SK-N-SH (cell line): ENCODE data around the gene PCNX4. TPM values are rescaled to one million over a fixed set of nuclear protein-coding genes. Genes with fewer than 3 reads are reported as not detected.

Experiments used
- CTCF ChIA-PET: fragments of 300-600, 350-600 bp; formaldehyde crosslinking; extraction: SDS; loops from one replicate; lab custom pipeline; 2021; lab: Yijun Ruan, JAX
- POLR2A ChIA-PET: fragments of 350-600 bp; sonication (Branson Sonifier 250); formaldehyde crosslinking; extraction: SDS; loops from one replicate; lab custom pipeline; 2020; ENCODE audit warnings: antibody characterized with exemption, inconsistent platforms; lab: Yijun Ruan, JAX
- DNase-seq: peaks from one replicate; pipeline ENCODE4 v3.0.0; 2012
- H2AFZ ChIP-seq: fragments of 200-600 bp; sonication (generic); 2 replicates; pipeline ENCODE4 v1.8.1; 2016; ENCODE audit warnings: antibody characterized with exemption, mild to moderate bottlenecking, low read depth
- H3F3A ChIP-seq: fragments of 200-600 bp; sonication (generic); replicated peaks from 2 replicates; pipeline ENCODE3; 2016; ENCODE audit warnings: antibody characterized with exemption, mild to moderate bottlenecking; ENCODE audit not compliant: insufficient read depth
- H3K27ac ChIP-seq, 2 experiments: fragments of 200-500 bp in 1 of 2; fragments of 200-600 bp in 1 of 2; sonication (Bioruptor generic) in 1 of 2; sonication (generic), shearing (Covaris generic) in 1 of 2; 2 replicates each; pipeline versions ENCODE4 v1.5.1 to v1.6.1; 2014 to 2016; ENCODE audit warnings: low read depth in 2 of 2, inconsistent platforms in 1 of 2, low read length in 1 of 2, mild to moderate bottlenecking in 1 of 2, mixed read lengths in 1 of 2
- H3K27me3 ChIP-seq: fragments of 200-600 bp; sonication (generic), shearing (Covaris generic); 2 replicates; pipeline ENCODE4 v1.6.1; 2016; ENCODE audit warnings: mixed run types; ENCODE audit not compliant: insufficient read depth
- H3K36me3 ChIP-seq, 2 experiments: fragments of 200-500 bp in 1 of 2; fragments of 200-600 bp in 1 of 2; sonication (Bioruptor generic) in 1 of 2; sonication (generic) in 1 of 2; replicated peaks in 1 of 2; 2 replicates each; pipeline versions ENCODE3 to v1.5.1; 2014 to 2016; ENCODE audit warnings: low read length in 1 of 2, mild to moderate bottlenecking in 1 of 2; ENCODE audit not compliant: insufficient read depth in 2 of 2, control insufficient read depth in 1 of 2
- H3K4me1 ChIP-seq, 2 experiments: fragments of 200-500 bp in 1 of 2; fragments of 200-600 bp in 1 of 2; sonication (Bioruptor generic) in 1 of 2; sonication (generic), shearing (Covaris generic) in 1 of 2; 2 replicates each; pipeline versions ENCODE4 v1.5.1 to v1.6.1; 2014 to 2016; ENCODE audit warnings: low read depth in 1 of 2, low read length in 1 of 2, mixed run types in 1 of 2; ENCODE audit not compliant: insufficient read depth in 2 of 2, control insufficient read depth in 1 of 2
- H3K4me2 ChIP-seq: fragments of 200-600 bp; sonication (generic), shearing (Covaris generic); 2 replicates; pipeline ENCODE4 v1.6.1; 2017; ENCODE audit warnings: mixed run types
- H3K4me3 ChIP-seq, 2 experiments: fragments of 200-500 bp in 1 of 2; fragments of 200-600 bp in 1 of 2; sonication (Bioruptor generic) in 1 of 2; sonication (generic), shearing (Covaris generic) in 1 of 2; 2 replicates each; pipeline versions ENCODE4 v1.5.1 to v1.8.1; 2014 to 2016; ENCODE audit warnings: low read depth in 2 of 2, inconsistent platforms in 1 of 2, low read length in 1 of 2, mild to moderate bottlenecking in 1 of 2, mixed read lengths in 1 of 2, moderate library complexity in 1 of 2
- H3K79me2 ChIP-seq: fragments of 200-600 bp; sonication (generic); 2 replicates; pipeline ENCODE4 v1.8.1; 2017; ENCODE audit warnings: mild to moderate bottlenecking; ENCODE audit not compliant: insufficient read depth
- H3K9ac ChIP-seq: fragments of 200-600 bp; sonication (generic); 2 replicates; pipeline ENCODE4 v1.6.1; 2017; ENCODE audit warnings: mixed run types
- H3K9me2 ChIP-seq: fragments of 200-600 bp; sonication (generic); 2 replicates; pipeline ENCODE4 v1.6.1; 2017; ENCODE audit warnings: mixed run types
- H3K9me3 ChIP-seq: fragments of 200-600 bp; sonication (generic); 2 replicates; pipeline ENCODE4 v1.6.1; 2017; ENCODE audit warnings: mixed run types, mild to moderate bottlenecking, moderate library complexity
- H4K20me1 ChIP-seq: fragments of 200-600 bp; sonication (generic); 2 replicates; pipeline ENCODE4 v1.6.1; 2017; ENCODE audit warnings: mild to moderate bottlenecking, mixed run types; ENCODE audit not compliant: insufficient read depth
- CTCF ChIP-seq: fragments of 200-600 bp; sonication (generic); IDR thresholded peaks from 2 replicates; pipeline ENCODE4 v1.6.1; 2017; ENCODE audit warnings: antibody characterized with exemption, mild to moderate bottlenecking, moderate library complexity
- ELF1 ChIP-seq: IDR thresholded peaks from 2 replicates; pipeline ENCODE4 v1.4.0; 2012
- EP300 ChIP-seq, 2 experiments: IDR thresholded peaks; 2 replicates each; pipeline versions ENCODE4 v1.4.0 to v1.6.1; 2012; ENCODE audit warnings: borderline replicate concordance in 1 of 2, low read depth in 1 of 2, low read length in 1 of 2
- GABPA ChIP-seq: IDR thresholded peaks from 2 replicates; pipeline ENCODE4 v1.4.0; 2012; ENCODE audit warnings: low read depth, mild to moderate bottlenecking
- IRF3 ChIP-seq: fragments of 150-350 bp; IDR thresholded peaks from 2 replicates; pipeline ENCODE4 v1.6.1; 2016; ENCODE audit warnings: mild to moderate bottlenecking, low read depth, low read length
- JUND ChIP-seq: IDR thresholded peaks from 2 replicates; pipeline ENCODE4 v1.4.0; 2012
- MAX ChIP-seq: IDR thresholded peaks from 2 replicates; pipeline ENCODE4 v1.4.0; 2012; ENCODE audit warnings: low read depth
- MXI1 ChIP-seq: IDR thresholded peaks from 2 replicates; pipeline ENCODE4 v1.6.1; 2012; ENCODE audit warnings: mild to moderate bottlenecking, low read depth, low read length, improper control_type of control experiment
- PBX3 ChIP-seq: IDR thresholded peaks from 2 replicates; pipeline ENCODE4; 2012
- POLR2AphosphoS5 ChIP-seq: IDR thresholded peaks from 2 replicates; pipeline ENCODE4 v1.6.1; 2012; ENCODE audit warnings: low read depth, low read length
- RAD21 ChIP-seq: IDR thresholded peaks from 2 replicates; pipeline ENCODE4 v1.6.1; 2012; ENCODE audit warnings: mild to moderate bottlenecking, low read length
- RFX5 ChIP-seq: IDR thresholded peaks from 2 replicates; pipeline ENCODE4 v1.6.1; 2012; ENCODE audit warnings: mild to moderate bottlenecking, improper control_type of control experiment, low read length
- TAF1 ChIP-seq: IDR thresholded peaks from 2 replicates; pipeline ENCODE4 v1.6.1; 2012; ENCODE audit warnings: low read depth, mild to moderate bottlenecking, low read length, moderate library complexity, borderline replicate concordance
- WGBS: methylation state at CpG from one replicate; pipeline ENCODE4 v1.1.6; 2017; ENCODE audit warnings: low lambda C conversion rate; 5-methylcytosine and 5-hydroxymethylcytosine counted together
- polyA plus RNA-seq, 3 experiments: library from polyadenylated mRNA; depleted of rRNA; stranded (reverse); fragments of >200 nt; gene quantifications; 2 replicates each; pipeline ENCODE4 v1.2.3, GENCODE V29; 2012

Gene PCNX4
- polyA plus RNA-seq, 1 of the 3 experiments (the other 2 are of a cell fraction) = 21.1 TPM

- H3F3A ChIP-seq = no peaks in the 10 kb centered on the region
- no peaks in the 10 kb centered on the region for H3K79me2 ChIP-seq
- POLR2A ChIA-PET = no interaction called here
- peak overlapping the region; percentile 23; the same call in 1 of the 2 replicates for H2AFZ ChIP-seq
- H3K9ac ChIP-seq = no peak overlapping the region
- CTCF ChIA-PET = interaction anchor here (0.6 to 8.4 kb wide), 58 partner anchors 9 to 678 kb away, joined by 3 to 110 read pairs (median 4); partner anchors contain the start of genes CCDC175, DHRS7, LRRC9 and PCNX4
- no peak for TF ChIP-seq IRF3
- TF ChIP-seq GABPA = no peak
- no peak for TF ChIP-seq CTCF
- TF ChIP-seq POLR2AphosphoS5 = no peak
- no peak for TF ChIP-seq PBX3
- TF ChIP-seq RFX5 = no peak
- no peak for TF ChIP-seq ELF1
- TF ChIP-seq JUND = no peak
- TF ChIP-seq RAD21 = no peak
- no peak for TF ChIP-seq MXI1
- no peak for TF ChIP-seq TAF1
- no peaks in the 10 kb centered on the region for H3K27me3 ChIP-seq
- H3K4me3 ChIP-seq = peak overlapping the region in 1 of 2 experiments; percentile 9; a peak in 1 of 4 replicates
- H3K9me3 ChIP-seq = no peaks in the 10 kb centered on the region
- H4K20me1 ChIP-seq = no peaks in the 10 kb centered on the region
- H3K4me2 ChIP-seq = no peak overlapping the region; the same call in 1 of the 2 replicates
- peak overlapping the region in 1 of 2 experiments; percentile 68; a peak in 2 of 4 replicates for H3K27ac ChIP-seq
- WGBS = 6% methylated on average over 5 of the region's 5 CpGs
- DNase-seq = peak; percentile 21
- H3K9me2 ChIP-seq = no peaks in the 10 kb centered on the region
- no peaks in the 10 kb centered on the region for H3K36me3 ChIP-seq
- peaks cover 5 to 6% of the 10 kb centered on the region in 2 experiments; a peak in 2 of 4 replicates for H3K4me1 ChIP-seq
These were observed 93.3 kb downstream of the PCNX4 start for GRCh38 chr14:60184905-60185555.

- Histone ChIP-seq H3K4me2 (no peak overlapping the region), H3K9me3 (no peaks in the 10 kb centered on the region), H2AFZ (no peak overlapping the region), H3K9ac (no peak overlapping the region), H3K36me3 (no peaks in the 10 kb centered on the region), H3K4me1 (peaks cover 5 to 6% of the 10 kb centered on the region in 2 experiments; a peak in 2 of 4 replicates), H3K27ac (no peak overlapping the region), H3K79me2 (no peaks in the 10 kb centered on the region), H4K20me1 (no peaks in the 10 kb centered on the region), H3K9me2 (no peaks in the 10 kb centered on the region), H3K4me3 (no peak overlapping the region), H3F3A (no peaks in the 10 kb centered on the region), H3K27me3 (no peaks in the 10 kb centered on the region)
- ChIA-PET POLR2A (no interaction called here), CTCF (interaction anchor here (0.9 to 8.4 kb wide), 7 partner anchors 15 to 377 kb away, joined by 3 to 100 read pairs (median 4); no protein-coding TSS in a partner anchor)
- WGBS = 55% methylated on average over 3 of the region's 3 CpGs
- no peak for DNase-seq
- TF ChIP-seq MAX = no peak
- TF ChIP-seq MXI1 = no peak
- no peak for TF ChIP-seq IRF3
- TF ChIP-seq CTCF = peak; percentile 32; the same call in 1 of the 2 replicates
- peak; percentile 52 for TF ChIP-seq RAD21
- TF ChIP-seq EP300 (IDR thresholded peaks at IDR 0.05; ENCODE audit: borderline replicate concordance in 1 of 2, low read depth in 1 of 2, low read length in 1 of 2) = no peak
These were observed 96.4 kb downstream of the PCNX4 start for GRCh38 chr14:60188115-60188514.
